Endothelial cell of umbilical vein (primary cell): ENCODE data around the gene TAB3. TPM values are rescaled to one million over a fixed set of nuclear protein-coding genes. Genes with fewer than 3 reads are reported as not detected.

Experiments
- BruUV-seq: library from RNA; stranded (reverse); fragments of 400-500 nt; replicated peaks from 2 replicates; lab custom pipeline; 2021; lab: Mats Ljungman, UMichigan
- CTCF ChIA-PET: fragments of 300-600, 350-600 bp; sonication (Branson Sonifier 250); formaldehyde crosslinking; loops from one replicate; lab custom pipeline; 2021; ENCODE audit warnings: antibody characterized with exemption, inconsistent platforms; lab: Charles Lee
- POLR2A ChIA-PET: fragments of 300-600, 350-600 bp; sonication (Branson Sonifier 250); formaldehyde crosslinking; loops from one replicate; lab custom pipeline; 2021; ENCODE audit warnings: antibody characterized with exemption, inconsistent platforms; lab: Charles Lee
- DNase-seq: peaks from one replicate; pipeline ENCODE4 v3.0.0-alpha.2; 2011; ENCODE audit warnings: low read depth, low spot score
- FAIRE-seq: peaks from 2 replicates; lab custom pipeline; 2011; peaks lifted over from hg19 to GRCh38; lab: Jason Lieb, UNC
- H2AFZ ChIP-seq: 2 replicates; pipeline ENCODE4 v1.6.0; 2012; ENCODE audit warnings: low read depth, low read length, control low read depth, inconsistent platforms
- H3K27ac ChIP-seq: 2 replicates; pipeline ENCODE4 v1.5.1; 2011; ENCODE audit warnings: low read depth, mild to moderate bottlenecking, control low read depth, low read length, moderate library complexity; ENCODE audit not compliant: insufficient read depth
- H3K27me3 ChIP-seq, 2 experiments: 2 replicates each; pipeline versions ENCODE4 v1.6.0 to v1.6.1; 2011; ENCODE audit warnings: low read length in 2 of 2, mixed read lengths in 1 of 2; ENCODE audit not compliant: control insufficient read depth in 2 of 2, insufficient read depth in 2 of 2
- H3K36me3 ChIP-seq, 2 experiments: 2 replicates in 1 of 2; 3 replicates in 1 of 2; pipeline ENCODE4 v1.5.1; 2011; ENCODE audit warnings: low read length in 2 of 2, mild to moderate bottlenecking in 1 of 2, moderate library complexity in 1 of 2; ENCODE audit not compliant: control insufficient read depth in 2 of 2, insufficient read depth in 2 of 2; ENCODE audit errors: extremely low read depth in 1 of 2
- H3K4me1 ChIP-seq: 3 replicates; pipeline ENCODE4 v1.5.1; 2011; ENCODE audit warnings: mild to moderate bottlenecking, low read length; ENCODE audit not compliant: control insufficient read depth, insufficient read depth; ENCODE audit errors: extremely low read depth
- H3K4me2 ChIP-seq: 2 replicates; pipeline ENCODE4 v1.6.1; 2011; ENCODE audit warnings: low read length, control low read depth, mixed read lengths; ENCODE audit not compliant: insufficient read depth
- H3K4me3 ChIP-seq, 3 experiments: fragments of 200-600 bp in 1 of 3; sonication (generic), shearing (Covaris generic) in 1 of 3; replicated peaks in 1 of 3; 2 replicates each; pipeline ENCODE4 v1.5.1; 2011 to 2016; ENCODE audit warnings: control low read depth in 3 of 3, low read length in 3 of 3, mild to moderate bottlenecking in 2 of 3, inconsistent platforms in 1 of 3, low read depth in 1 of 3, moderate library complexity in 1 of 3; ENCODE audit not compliant: insufficient read depth in 1 of 3
- H3K79me2 ChIP-seq: 2 replicates; pipeline ENCODE4 v1.6.0; 2012; ENCODE audit warnings: low read length, inconsistent platforms; ENCODE audit not compliant: control insufficient read depth, insufficient read depth
- H3K9ac ChIP-seq: replicated peaks from 2 replicates; pipeline ENCODE3; 2011; ENCODE audit warnings: low read length, control low read depth; ENCODE audit not compliant: insufficient read depth; ENCODE audit errors: extremely low read depth
- H3K9me1 ChIP-seq: replicated peaks from 3 replicates; pipeline ENCODE4 v1.6.0; 2011; ENCODE audit warnings: mild to moderate bottlenecking, low read length; ENCODE audit not compliant: control insufficient read depth, insufficient read depth; ENCODE audit errors: extremely low read depth
- H3K9me3 ChIP-seq: replicated peaks from 2 replicates; pipeline ENCODE4 v1.5.1; 2012; ENCODE audit warnings: low read length, inconsistent platforms; ENCODE audit not compliant: control insufficient read depth, insufficient read depth
- H4K20me1 ChIP-seq: replicated peaks from 2 replicates; pipeline ENCODE3; 2011; ENCODE audit warnings: mild to moderate bottlenecking, low read length; ENCODE audit not compliant: control insufficient read depth, insufficient read depth; ENCODE audit errors: extremely low read depth
- CTCF ChIP-seq, 2 donors: IDR thresholded peaks; 1 replicate in 1 of 2; 2 replicates in 1 of 2; pipeline ENCODE4 v1.5.1; 2011; ENCODE audit warnings: low read length in 2 of 2, mild to moderate bottlenecking in 2 of 2, moderate library complexity in 2 of 2, control low read depth in 1 of 2, inconsistent platforms in 1 of 2, low read depth in 1 of 2; ENCODE audit not compliant: insufficient read depth in 1 of 2; ENCODE audit errors: extremely low read depth in 1 of 2
- FOS ChIP-seq: IDR thresholded peaks from 2 replicates; pipeline ENCODE4 v1.6.1; 2011; ENCODE audit warnings: mild to moderate bottlenecking, low read length, moderate library complexity, borderline replicate concordance; ENCODE audit not compliant: insufficient read depth
- GATA2 ChIP-seq: IDR thresholded peaks from 2 replicates; pipeline ENCODE4 v1.7.0; 2011; ENCODE audit warnings: low read depth, mild to moderate bottlenecking, moderate library complexity, mixed read lengths, low read length; ENCODE audit not compliant: insufficient read length, insufficient read depth
- JUN ChIP-seq: IDR thresholded peaks from 2 replicates; pipeline ENCODE4 v1.6.1; 2011; ENCODE audit warnings: borderline replicate concordance, low read depth; ENCODE audit not compliant: insufficient read length, insufficient read depth
- MAX ChIP-seq: IDR thresholded peaks from 2 replicates; pipeline ENCODE4 v1.6.1; 2011; ENCODE audit not compliant: insufficient read depth, insufficient read length
- MYC ChIP-seq: IDR thresholded peaks from one replicate; pipeline ENCODE4 v1.6.1; 2011; ENCODE audit warnings: mild to moderate bottlenecking, low read depth, low read length
- POLR2A ChIP-seq: IDR thresholded peaks from 2 replicates; pipeline ENCODE4 v1.6.1; 2012; ENCODE audit warnings: low read depth, mild to moderate bottlenecking, control low read depth, low read length
- POLR2AphosphoS5 ChIP-seq: IDR thresholded peaks from 2 replicates; pipeline ENCODE4 v1.6.1; 2012; ENCODE audit warnings: low read depth, mild to moderate bottlenecking, control low read depth, low read length, moderate library complexity; ENCODE audit not compliant: insufficient read depth
- dilution Hi-C: fragments of 300-500 bp; cut with MboI; formaldehyde crosslinking; loops from one replicate; pipeline ENCODE4 v1.15.0; 2019; ENCODE audit warnings: low sequenced_read_pairs; ENCODE audit not compliant: extremely low pct_ligation_motif_present
- intact Hi-C: fragments of 100-400 bp; cut with micrococcal nuclease; formaldehyde crosslinking; loops from one replicate; pipeline ENCODE4 v1.10.0; 2022
- polyA plus RNA-seq, 4 experiments: library from polyadenylated mRNA; depleted of rRNA in 3 of 4; stranded (reverse) in 3 of 4; unstranded in 1 of 4; fragments of >200 nt; gene quantifications; 2 replicates each; pipeline versions ENCODE4 v1.2.1 to v1.2.3, GENCODE V29; 2011 to 2012; ENCODE audit warnings: missing spikeins in 1 of 4
- total RNA-seq: library from RNA; stranded (reverse); gene quantifications from 2 replicates; pipeline ENCODE4 v1.2.3, GENCODE V29; 2021

TAB3 gene
- total and polyA plus RNA-seq, 2 donors (not counting 3 experiments of a cell fraction or from before 2014, with no cell fraction given) = 11.5 to 11.7 TPM

- dilution Hi-C loops = no loop called here
- no peak for FAIRE-seq
- BruUV-seq = no TSS peak
- no peaks in the 10 kb centered on the region for H3K27me3 ChIP-seq
- H3K4me2 ChIP-seq = no peak overlapping the region
- CTCF ChIA-PET = no interaction called here
- H3K9me3 ChIP-seq = no peaks in the 10 kb centered on the region
- TF ChIP-seq POLR2A = no peak
- no peak for TF ChIP-seq POLR2AphosphoS5
- TF ChIP-seq MYC = no peak
- TF ChIP-seq JUN = no peak
- no peak for TF ChIP-seq FOS
- no peak for TF ChIP-seq MAX
- TF ChIP-seq CTCF (IDR thresholded peaks at IDR 0.05; ENCODE audit: extremely low read depth in 1 of 2, insufficient read depth in 1 of 2, low read depth in 1 of 2, low read length in 2 of 2) = no peak
- no peak for TF ChIP-seq GATA2
- H3K27ac ChIP-seq = no peak overlapping the region
- no peak overlapping the region for H3K4me3 ChIP-seq
- no peak overlapping the region for H2AFZ ChIP-seq
- H3K4me1 ChIP-seq = no peaks in the 10 kb centered on the region
- H3K9ac ChIP-seq = no peak overlapping the region
- POLR2A ChIA-PET = no interaction called here
- intact Hi-C loops = no loop called here
- no peaks in the 10 kb centered on the region for H3K79me2 ChIP-seq
- no peaks in the 10 kb centered on the region for H3K36me3 ChIP-seq
- DNase-seq = no peak
- no peaks in the 10 kb centered on the region for H3K9me1 ChIP-seq
- no peaks in the 10 kb centered on the region for H4K20me1 ChIP-seq
These were observed 95.8 kb downstream of the TAB3 start for GRCh38 chrX:30793075-30793766.
